HG03460 (cell line): ENCODE data around the gene TRIO.

Experiments used
- ATAC-seq: cut with Tn5 transposase; IDR thresholded peaks from one replicate; pipeline ENCODE4 v1.9.1; 2021; ENCODE audit not compliant: unreplicated experiment

Gene TRIO

DNA sequence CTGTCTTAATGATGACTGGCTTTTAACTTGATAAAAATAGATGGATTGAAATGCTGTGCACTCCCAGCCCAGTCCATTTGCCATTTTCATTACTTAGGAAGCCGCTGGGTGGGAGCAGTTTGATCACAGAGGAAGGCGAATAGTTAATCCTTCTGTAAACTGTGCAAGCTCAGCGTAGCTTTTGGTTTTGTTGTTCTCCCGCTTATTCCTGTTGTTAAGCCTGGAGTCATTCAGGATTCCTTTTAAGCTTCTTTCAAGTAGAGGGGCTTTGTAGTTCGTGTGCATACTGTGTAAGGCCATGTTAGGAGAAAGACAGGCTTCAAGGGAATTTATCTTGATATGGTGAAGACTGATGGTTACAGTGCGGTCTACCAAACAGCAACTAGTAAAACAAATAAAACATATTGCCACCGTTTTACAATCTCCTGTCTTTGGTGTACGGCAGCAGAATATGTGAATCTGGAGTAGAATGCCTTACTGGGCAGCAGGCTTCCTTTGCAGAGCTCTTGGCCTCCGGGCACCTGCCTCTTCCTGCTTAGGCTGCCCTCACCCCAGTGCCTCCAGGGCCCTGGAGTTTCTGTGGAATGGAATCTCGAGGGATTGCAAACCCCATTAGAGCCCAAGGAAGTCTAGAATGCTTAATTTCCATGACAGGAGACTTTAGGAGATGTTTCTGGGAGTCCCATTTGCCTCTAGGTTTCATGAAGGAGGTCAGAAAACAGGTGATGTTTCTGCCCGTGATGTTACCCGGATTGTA, 141.4 kb downstream of the TRIO start:
- ATAC-seq: no peak

DNA sequence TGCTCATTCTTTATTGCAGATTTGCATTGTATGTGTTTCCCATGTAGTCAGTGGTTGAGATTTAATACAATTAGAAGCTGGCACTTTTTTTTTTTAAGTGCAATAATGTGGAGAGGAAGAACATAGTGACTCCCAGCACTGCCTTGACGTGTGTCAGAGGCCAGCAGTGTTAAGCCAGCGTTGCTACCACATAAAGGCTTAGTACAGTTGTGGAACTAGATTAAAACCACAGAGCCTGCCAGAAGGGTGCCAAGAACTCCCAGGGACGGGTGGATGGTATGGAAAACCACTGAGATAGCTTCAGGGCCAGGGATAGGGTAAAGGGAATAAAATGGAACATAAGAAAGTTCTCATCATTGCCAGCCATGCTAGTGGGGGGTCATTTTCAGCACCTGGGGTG, 142.9 kb downstream of the TRIO start:
- ATAC-seq: no peak

DNA sequence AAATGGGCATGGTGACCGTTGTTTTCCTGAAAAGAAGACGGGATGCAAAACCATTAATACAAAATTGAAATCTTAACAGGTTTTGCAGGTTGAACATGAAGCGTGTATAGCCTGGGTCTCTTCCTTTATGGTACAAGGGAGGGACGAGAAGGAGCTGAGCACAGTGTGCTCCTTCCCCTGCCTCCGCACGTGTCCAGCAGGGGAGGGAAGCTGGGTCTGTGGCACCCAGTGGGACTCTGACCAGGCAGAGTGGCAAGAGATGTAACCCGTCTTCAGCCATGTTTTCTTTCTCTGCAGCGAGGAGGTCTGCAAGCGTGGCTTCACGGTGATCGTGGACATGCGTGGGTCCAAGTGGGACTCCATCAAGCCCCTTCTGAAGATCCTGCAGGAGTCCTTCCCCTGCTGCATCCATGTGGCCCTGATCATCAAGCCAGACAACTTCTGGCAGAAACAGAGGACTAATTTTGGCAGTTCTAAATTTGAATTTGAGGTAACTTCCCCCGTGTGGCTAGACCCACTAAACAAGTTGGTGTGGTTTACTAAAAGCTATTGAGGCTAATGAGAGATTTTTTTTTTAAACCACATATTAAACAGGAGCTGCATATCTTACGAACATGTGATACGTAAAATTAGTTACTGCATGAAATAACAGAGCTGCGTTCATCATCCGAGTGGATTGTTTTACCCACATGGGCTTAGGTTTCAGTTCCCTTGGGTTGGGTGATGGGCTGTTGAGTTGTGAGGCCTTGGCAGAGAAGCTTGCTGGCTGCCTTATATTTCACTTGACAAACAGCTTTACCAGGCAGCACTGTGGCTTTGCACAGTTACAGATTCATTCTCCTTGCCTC, 143.7 kb downstream of the TRIO start:
- ATAC-seq: peak; percentile 77

DNA sequence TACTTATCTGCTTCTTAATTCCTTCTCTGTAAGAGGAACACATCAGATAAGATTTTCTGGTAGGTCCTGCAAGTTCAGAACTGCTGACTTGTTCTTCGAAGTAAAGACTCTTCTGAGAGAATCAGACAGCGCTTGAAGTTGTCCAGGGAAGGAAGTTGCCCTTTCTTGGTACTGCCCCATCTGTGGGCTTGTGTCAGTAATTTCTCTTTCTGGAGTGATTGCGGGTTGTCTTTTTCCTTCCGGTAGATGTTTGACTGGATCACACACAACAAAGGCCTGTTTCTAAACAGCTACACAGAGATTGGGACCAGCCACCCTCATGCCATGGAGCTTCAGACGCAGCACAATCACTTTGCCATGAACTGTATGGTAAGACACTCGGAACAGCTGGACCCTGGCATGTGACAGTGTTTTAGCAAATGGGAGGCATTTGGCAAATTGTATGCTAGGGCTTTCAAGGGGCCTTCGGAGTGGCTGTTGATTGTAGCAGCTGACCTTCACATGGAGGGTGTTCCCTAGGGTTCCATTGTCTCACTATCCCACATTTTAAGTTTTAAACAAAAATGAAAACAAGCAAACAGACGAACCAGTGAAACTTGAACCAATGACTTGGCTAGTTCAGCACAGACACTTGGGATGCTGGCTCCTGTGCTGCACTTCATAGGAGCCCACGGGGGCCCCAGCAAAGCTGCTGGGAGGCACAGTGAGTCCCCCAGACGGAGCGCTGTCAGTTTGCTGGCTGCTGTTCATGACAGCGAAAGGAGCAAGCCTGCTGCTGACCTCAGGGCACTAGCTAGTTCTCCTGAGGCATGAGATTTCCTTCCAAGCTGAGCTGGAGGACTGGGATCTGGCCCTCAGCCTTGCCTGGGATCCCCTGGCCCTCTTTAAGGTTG, 149.9 kb downstream of the TRIO start:
- ATAC-seq: no peak

DNA sequence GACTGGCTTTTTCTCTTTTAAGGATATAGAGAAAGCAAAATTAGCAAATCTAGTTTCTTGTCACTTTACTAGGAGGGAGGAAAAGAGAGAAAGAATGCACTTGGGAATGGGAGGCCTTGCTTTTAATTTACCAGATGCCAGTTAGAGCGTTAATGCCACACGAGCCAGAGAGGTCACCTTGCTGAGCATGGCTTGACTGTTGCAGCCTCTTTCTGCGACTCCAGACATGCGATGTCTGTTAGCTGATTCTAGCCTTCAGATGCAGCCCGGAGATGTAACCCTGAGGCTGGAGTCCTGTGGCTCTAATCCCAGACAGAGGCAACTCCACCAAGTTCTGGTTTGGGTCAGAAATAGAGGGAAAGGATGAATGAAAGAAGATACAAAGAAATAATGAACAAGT, 152.5 kb downstream of the TRIO start:
- no peak for ATAC-seq

DNA sequence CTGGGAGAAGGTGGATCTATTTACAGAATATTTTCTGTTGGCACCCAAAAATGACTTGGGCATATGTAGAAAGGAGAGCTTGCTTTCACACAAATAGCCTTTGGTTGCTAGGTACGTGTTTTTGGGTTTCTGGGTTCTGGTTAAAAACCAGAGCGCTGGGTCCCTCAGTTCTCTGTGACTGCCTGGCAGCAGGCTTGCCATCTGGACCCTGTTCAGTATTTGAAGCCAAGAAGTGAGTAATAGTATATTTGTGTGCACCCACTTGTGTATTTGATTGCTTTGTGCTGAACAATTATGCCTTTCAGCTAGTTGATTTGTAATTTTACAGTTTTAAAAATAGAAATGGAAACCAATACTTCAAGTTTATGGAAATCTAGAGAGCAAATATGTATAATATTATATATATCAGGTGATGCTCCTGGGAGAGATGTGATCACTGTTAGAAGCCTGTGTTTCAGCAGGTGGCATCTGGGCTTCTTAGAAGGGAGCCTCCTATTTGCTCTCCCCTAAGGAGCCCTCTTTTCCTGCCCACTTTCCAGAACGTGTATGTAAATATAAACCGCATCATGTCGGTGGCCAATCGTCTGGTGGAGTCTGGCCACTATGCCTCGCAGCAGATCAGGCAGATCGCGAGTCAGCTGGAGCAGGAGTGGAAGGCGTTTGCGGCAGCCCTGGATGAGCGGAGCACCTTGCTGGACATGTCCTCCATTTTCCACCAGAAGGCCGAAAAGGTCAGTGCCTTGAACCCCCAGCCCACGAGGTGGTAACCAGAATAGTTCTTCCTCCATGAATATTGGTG, 153.6 kb downstream of the TRIO start:
- ATAC-seq: no peak

DNA sequence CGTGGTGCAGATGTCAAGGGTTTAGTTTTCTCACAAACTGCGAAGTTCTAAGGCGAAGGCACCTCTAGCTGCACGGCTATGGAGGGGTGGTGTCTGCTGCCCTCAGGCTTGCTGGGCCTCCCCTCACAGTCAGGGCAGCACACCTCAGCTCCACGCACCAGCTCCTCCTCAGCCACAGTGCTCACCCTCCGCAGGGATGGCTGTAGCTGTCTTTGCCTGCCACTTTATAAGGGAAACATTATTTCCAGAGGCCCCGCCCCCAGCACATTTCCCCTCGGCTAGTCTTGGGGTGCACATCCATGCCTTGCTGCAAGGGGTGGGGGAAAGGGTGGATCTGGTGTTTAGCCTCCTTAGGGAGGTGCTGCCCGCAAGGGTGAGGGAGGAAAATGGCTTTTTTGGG, 154.6 kb downstream of the TRIO start:
- ATAC-seq: no peak

DNA sequence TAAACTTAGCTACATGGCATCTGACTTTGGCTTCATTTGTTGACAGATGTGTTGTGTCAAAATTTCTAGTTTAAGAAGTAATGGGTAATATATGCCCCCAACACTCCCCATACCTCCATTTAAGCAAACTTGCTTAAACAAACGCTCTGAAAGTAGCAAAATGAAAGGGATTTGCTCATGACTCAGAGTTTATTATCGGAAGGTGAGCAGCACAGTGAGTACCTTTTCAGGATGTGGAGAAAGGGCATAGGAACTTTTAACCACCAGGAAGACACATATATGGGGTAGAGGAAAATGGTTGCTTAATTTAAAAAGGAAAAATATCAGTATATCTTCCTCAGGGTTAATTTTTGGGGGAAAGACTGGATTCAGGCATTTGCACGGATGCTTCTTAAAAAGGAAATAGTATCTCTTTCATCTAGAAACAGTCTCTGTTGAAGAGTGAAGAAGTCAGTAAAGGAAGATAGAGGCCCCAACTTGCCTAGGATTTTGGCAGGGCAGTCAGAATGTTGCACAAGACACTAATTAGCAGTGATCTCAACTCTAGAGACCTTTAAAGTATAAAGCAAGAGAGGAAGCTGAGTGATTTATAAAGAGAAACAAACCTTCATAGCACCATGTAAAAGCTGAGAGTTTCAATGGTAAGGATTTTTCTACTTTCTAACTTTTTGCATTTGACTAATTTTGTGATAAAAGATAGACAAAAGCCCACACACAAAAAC, 155.1 kb downstream of the TRIO start:
- no peak for ATAC-seq

DNA sequence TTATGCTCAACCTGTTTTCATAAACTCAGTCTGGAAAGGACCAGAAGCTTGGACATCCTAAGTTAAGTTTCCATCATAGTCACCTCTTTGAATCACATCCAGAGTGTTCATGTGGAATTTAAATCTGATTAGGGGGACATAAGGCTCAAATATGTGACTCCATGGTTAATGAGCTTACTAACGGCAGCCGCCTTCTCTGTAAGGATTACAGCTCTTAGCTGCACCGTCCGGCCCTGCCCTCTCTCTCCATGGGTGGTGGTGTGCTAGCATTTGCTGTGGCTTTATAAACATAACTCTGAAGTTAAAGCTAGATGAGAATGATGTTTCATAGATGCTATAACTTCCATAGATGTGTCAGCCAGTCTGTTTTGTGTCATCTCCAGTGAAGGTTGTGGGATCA, 156.5 kb downstream of the TRIO start:
- no peak for ATAC-seq

DNA sequence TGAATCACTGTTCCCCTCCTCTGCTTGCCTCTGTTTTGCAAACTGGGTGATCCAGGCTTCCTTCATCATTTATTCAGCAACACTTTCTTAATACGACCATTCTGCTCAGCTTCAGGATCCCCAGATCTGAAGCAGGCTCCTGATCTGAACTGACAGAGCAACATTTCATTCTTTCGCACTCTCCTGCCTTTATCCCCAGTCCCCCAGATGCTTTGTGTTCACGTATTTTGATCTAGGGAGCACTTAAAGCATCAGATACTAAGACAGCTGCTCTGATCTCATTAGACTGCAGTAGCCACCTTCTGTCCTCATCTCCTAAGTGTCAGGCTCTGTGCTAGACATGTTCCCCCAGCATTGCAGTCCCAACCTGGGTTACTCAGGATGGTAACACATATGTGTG, 158.0 kb downstream of the TRIO start:
- ATAC-seq: no peak

DNA sequence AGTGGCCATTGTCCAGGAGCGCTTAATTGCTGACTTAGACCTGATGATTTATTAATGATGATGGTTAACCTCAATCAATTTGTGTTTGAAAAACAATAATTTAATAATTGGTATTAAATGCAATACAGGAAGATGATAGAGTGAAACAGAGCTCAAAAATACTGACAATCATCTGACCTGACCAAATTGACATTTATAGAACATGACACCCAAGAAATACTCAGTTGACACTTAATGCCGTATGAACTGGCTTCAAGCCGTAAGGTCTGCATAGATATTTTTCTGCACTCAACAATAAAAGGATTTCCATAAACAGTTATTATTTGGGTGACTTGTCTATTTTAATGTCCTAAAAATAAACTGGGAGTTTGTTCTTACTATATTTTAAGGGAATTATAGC, 159.2 kb downstream of the TRIO start:
- no peak for ATAC-seq

DNA sequence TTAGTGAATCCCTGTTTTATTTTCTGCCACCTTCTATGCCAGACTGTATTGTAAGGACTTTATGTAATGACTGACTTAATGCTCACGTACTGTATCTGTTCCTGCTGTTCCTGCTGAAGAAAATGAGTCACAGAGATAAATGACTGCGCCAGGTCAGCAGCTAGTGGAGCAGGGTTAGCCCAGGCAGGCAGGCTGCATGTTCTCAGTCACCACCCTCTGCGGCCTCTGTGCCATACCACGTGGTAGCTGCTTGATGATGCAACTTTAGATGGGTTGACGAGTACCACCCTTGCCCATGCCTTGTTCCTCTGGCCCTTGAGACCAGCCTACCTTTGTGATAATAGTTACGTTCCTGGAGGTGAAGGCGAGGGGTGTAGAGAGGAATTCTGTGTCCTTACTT, 161.9 kb downstream of the TRIO start:
- ATAC-seq: no peak

DNA sequence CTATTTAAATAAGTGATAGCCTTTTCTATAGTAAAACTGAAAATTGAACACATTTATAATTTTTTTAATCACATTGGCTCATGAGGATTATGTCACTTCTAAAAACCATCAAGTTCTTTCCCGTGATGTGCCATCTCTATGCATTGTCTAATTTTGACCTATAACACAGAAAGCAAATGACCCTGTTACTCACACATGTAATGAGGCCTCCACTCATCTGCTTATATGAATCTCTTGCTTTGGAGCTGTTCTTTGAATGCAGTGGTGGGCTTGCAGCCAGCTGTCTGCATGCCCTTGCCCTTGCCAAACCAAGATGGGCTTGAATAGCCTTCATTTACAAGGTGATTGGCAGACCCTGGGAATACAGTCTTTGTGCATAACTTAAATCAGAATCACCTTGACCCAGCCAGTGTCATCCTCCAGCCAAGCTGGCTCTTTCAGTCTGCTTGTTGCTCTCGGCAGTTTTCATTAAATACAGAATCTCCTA, 163.2 kb downstream of the TRIO start:
- ATAC-seq: no peak

DNA sequence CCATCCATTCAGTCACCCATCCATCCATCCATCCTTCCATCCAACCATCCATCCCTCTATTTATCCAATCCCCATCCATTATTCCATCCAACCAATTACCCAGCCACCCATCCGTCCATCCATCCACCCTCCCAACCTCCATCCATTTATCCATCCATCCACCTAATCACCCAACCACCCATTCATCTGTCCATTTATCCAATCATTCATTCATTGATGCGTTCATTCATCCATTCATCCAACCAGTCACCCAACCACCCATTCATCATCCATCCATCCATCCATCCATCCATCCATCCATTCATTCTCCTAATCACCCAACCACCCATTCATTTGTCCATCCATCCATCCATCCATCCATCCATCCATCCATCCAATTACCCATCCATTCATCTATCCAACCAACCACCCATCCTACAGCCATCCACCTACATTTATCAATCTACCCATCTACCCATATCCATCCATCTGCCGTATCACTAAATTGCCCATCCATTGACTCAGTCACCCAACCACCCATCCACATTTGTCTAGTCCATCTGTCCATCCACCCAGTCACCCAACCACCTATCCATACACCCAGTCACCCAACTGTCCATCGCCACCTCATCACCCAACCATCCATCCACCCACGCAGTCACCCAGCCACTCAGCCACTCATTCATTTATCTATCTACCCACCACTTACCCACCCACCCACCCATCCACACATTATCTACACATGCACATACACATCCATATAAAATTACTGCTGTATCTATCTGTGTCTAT, 165.4 kb downstream of the TRIO start:
- ATAC-seq: no peak

DNA sequence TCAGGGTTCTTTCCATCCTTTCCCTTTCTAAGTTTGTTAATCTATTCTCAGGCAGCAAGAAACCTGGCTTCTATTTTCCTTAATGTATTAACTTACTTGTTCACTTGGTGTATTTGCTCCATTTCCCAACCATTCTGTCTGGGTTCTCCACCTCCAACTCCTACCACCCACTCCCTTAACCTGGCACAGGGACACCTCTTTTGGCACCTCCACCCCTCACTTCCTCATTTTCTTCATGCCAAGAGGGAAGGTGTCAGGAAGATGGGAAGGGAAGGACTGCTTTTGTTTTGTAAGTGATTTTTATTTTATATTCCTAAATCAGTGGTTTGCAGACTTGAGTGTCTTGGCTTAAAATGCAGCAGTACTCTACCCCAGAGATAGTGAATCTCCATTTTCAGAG, 166.1 kb downstream of the TRIO start:
- no peak for ATAC-seq

DNA sequence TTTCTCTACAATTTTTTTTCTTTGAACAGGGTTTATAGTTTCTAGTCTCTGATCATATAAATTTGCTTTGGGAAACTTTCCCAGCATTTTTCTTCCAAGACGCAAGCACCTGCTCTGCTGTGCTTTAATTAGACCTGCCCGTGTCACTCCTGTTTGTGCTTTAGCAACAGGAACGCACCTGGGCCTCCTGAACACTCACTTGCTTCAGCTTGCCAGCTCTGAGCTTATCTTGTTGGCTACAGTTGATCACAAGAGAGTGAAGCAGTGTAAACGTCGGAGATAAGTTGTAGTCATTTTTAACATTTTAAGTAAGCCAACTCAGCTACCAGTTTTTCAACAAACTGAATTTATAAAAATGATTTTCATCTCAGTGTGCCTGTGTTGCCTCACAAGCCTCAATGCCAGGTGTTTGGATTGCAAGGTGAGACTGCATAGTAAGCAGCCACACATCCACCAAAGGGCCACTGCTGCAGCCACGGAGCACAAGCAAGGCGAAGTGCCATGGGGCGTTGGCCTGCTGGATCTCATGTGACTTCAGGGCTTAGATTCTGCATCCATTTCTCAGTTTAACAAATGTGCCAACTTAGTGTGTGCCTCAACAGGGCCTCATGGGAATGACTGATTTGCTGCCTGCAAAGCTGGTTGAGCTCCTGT, 166.9 kb downstream of the TRIO start:
- no peak for ATAC-seq

DNA sequence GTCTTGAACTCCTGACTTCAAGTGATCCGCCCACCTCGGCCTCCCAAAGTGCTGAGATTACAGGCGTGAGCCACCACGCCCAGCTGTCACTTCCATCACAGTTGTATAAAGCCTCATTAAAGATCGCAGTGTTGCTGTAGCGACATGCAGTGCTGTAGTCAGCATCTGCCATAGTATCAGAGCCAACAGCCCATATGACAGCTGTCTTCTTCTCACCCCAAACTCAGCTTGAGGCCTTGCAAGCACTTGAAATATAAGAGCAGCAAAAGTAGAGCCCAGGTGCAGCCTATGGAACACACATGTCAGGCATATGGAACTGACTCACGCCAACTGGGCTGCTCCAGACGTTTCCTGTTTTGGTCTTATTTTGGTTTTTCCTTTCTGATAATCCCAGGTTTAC, 167.8 kb downstream of the TRIO start:
- ATAC-seq: no peak

DNA sequence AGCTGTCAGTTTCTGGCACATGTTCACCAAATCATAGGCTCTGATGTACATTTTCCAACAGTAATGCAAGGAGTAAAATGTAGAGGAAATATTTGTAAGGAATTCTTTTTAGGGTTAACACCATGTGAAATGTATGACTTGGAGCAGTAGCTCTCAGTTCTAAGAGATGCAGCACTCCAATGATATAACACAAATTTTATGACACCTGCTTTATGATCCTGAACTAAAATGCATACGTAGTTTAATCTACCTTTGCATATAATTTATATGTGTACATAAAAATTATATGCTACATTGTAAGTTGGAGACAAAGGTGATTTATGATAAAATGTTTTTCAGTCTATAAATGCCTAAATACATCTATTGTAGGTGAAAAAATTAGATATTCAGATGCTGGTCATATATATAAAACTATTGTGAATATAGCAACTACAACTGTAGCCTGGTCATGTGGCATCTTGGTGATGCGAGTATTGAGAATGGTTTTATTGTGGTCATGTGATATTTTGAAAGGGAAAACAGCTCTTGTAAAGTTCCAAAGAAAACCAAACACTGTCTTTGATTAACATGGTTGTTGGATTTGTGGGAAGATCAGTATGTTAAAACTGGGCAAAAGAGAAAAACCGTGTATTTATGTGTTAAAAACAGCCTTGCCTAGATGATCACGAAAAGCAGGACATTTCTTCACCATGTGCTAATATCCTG, 171.0 kb downstream of the TRIO start:
- no peak for ATAC-seq
